Ovary (tissue), 9 donors: ENCODE data around the gene KDM2B. TPM values are rescaled to one million over a fixed set of nuclear protein-coding genes. Genes with fewer than 3 reads are reported as not detected.

Experiments
- DNase-seq, 5 donors: peaks; one replicate each; pipeline ENCODE4 v3.0.0-alpha.2; 2019 to 2020
- H3K27ac ChIP-seq, 2 donors: fragments of 200-600 bp; one replicate each; pipeline versions ENCODE4 v1.5.1 to v1.8.0; 2019 to 2022
- H3K27me3 ChIP-seq: fragments of 200-600 bp; one replicate; pipeline ENCODE4 v1.8.0; 2022
- H3K36me3 ChIP-seq: fragments of 200-600 bp; sonication (generic); one replicate; pipeline ENCODE4 v1.5.1; 2019
- H3K4me1 ChIP-seq: one replicate; pipeline ENCODE4 v1.8.1; 2013; ENCODE audit warnings: mild to moderate bottlenecking, moderate library complexity; ENCODE audit not compliant: insufficient read depth
- H3K4me3 ChIP-seq: fragments of 200-600 bp; sonication (generic); one replicate; pipeline ENCODE4 v1.5.1; 2017
- H3K9me3 ChIP-seq, 2 donors: fragments of 200-600 bp in 1 of 2; sonication (generic) in 1 of 2; one replicate each; pipeline versions ENCODE4 v1.5.1 to v1.8.1; 2013 to 2019; ENCODE audit warnings: mild to moderate bottlenecking in 1 of 2, moderate library complexity in 1 of 2
- CTCF ChIP-seq, 3 donors: fragments of 450-650 bp in 2 of 3; fragments of 200-600 bp in 1 of 3; IDR thresholded peaks; one replicate each; pipeline versions ENCODE4 v1.5.1 to v1.8.0; 2016 to 2022; ENCODE audit warnings: antibody characterized with exemption in 3 of 3, mild to moderate bottlenecking in 1 of 3
- EP300 ChIP-seq: sonication (generic); formaldehyde crosslinking; IDR thresholded peaks from one replicate; pipeline ENCODE4 v1.6.1; 2017; ENCODE audit warnings: antibody characterized with exemption
- POLR2A ChIP-seq: fragments of 450-650 bp; IDR thresholded peaks from one replicate; pipeline ENCODE4 v1.6.1; 2017; ENCODE audit warnings: antibody characterized with exemption, mild to moderate bottlenecking, moderate library complexity
- WGBS, 3 donors: extraction: QIAGEN DNeasy Blood & Tissue Kit in 1 of 3; methylation state at CpG; one replicate each; pipeline versions ENCODE4 v1.1.5 to v1.1.7; 2013 to 2017; 5-methylcytosine and 5-hydroxymethylcytosine counted together
- intact Hi-C, 4 donors: fragments of 100-400 bp; cut with DNase I; formaldehyde crosslinking; loops; one replicate each; pipeline versions ENCODE4 v1.11.0 to v1.15.1; 2022 to 2023
- polyA plus RNA-seq, 2 donors: library from polyadenylated mRNA; stranded (reverse); fragments of 200-250 nt in 1 of 2; fragments of 350-450 nt in 1 of 2; fragmentation: Illumina TruSeq in 1 of 2; extraction: RNeasy Lipid Tissue Mini Kit (QIAGEN cat#74804) in 1 of 2; gene quantifications; one replicate each; pipeline ENCODE4 v1.2.3, GENCODE V29; 2013 to 2014
- total RNA-seq, 7 donors: library from RNA; depleted of rRNA in 2 of 7; stranded (reverse); fragments of >200 nt in 2 of 7; fragmentation: NEBNext Ultra II Directional in 3 of 7; extraction: Animal tissue kit (Norgen Biotek cat#: 25700) in 3 of 7; gene quantifications; one replicate each; pipeline versions ENCODE4 v1.1.0 to v1.2.4, GENCODE V29; 2016 to 2023
- donor health status: DM: no; HTN: no; CAD: no; lungs with moderate emphysema.
- donor health status: DM: no; HTN: no; CAD: no.
- donor health status: Bipolar disorder and iron deficiency.
- donor health status: DM: yes; HTN: yes; CAD: no.
- donor health status: DM: no; HTN: no; CAD: no.
- donor health status: DM: yes; HTN: yes; CAD: no.

The KDM2B gene
- total and polyA plus RNA-seq, 9 donors, result 13.2 to 33.6 (median 23.4) TPM

GRCh38 chr12:121549075-121549474 is 31.7 kb downstream of the KDM2B start:
- Histone ChIP-seq H3K36me3 (no peaks in the 10 kb centered on the region), H3K27me3 (no peaks in the 10 kb centered on the region), H3K4me3 (no peak overlapping the region), H3K4me1 (no peaks in the 10 kb centered on the region), H3K9me3 (no peaks in the 10 kb centered on the region), H3K27ac (no peak overlapping the region)
- WGBS, 3 donors, result 92 to 96% (median 92%) methylated on average over 7 of the region's 7 CpGs
- intact Hi-C loops, result no loop called here
- no peak for DNase-seq
- TF ChIP-seq EP300 (no peak), POLR2A (no peak), CTCF (IDR thresholded peaks at IDR 0.05) (no peak)

- Histone ChIP-seq H3K27ac (no peak overlapping the region), H3K36me3 (no peaks in the 10 kb centered on the region), H3K9me3 (no peaks in the 10 kb centered on the region), H3K27me3 (no peaks in the 10 kb centered on the region), H3K4me1 (no peaks in the 10 kb centered on the region), H3K4me3 (no peak overlapping the region)
- WGBS, 3 donors, result 92 to 95% (median 94%) methylated on average over 6 of the region's 6 CpGs
- DNase-seq, result no peak
- intact Hi-C loops, result no loop called here
- no peak for TF ChIP-seq EP300
- no peak for TF ChIP-seq POLR2A
- TF ChIP-seq CTCF (IDR thresholded peaks at IDR 0.05), result no peak
Measured at GRCh38 chr12:121545480-121545879, 35.3 kb downstream of the KDM2B start.

GRCh38 chr12:121543786-121544185 is 37.0 kb downstream of the KDM2B start:
- TF ChIP-seq POLR2A (no peak), CTCF (IDR thresholded peaks at IDR 0.05) (no peak), EP300 (no peak)
- H3K4me3 ChIP-seq, result no peak overlapping the region
- WGBS, 3 donors, result 86 to 92% (median 88%) methylated on average over 8 of the region's 8 CpGs

GRCh38 chr12:121539908-121540307 is 40.9 kb downstream of the KDM2B start:
- Histone ChIP-seq H3K27ac (no peak overlapping the region), H3K27me3 (no peaks in the 10 kb centered on the region), H3K9me3 (no peaks in the 10 kb centered on the region), H3K36me3 (no peaks in the 10 kb centered on the region), H3K4me1 (peaks cover 5% of the 10 kb centered on the region), H3K4me3 (no peak overlapping the region)
- intact Hi-C loops, result loop anchor here in 2 of 4 donors (2.0 to 10.0 kb wide), 2 partner anchors 39 to 85 kb away; partner anchors contain the start of gene ORAI1 (in 1 of the 2)
- DNase-seq, result no peak
- 92 to 96% (median 94%) methylated on average over 6 of the region's 6 CpGs for WGBS, 3 donors
- no peak for TF ChIP-seq CTCF (IDR thresholded peaks at IDR 0.05)
- no peak for TF ChIP-seq EP300
- no peak for TF ChIP-seq POLR2A

More at GRCh38 chr12:121543786-121544185, 37.0 kb downstream of the KDM2B start:
- no peaks in the 10 kb centered on the region for H3K9me3 ChIP-seq
- H3K36me3 ChIP-seq, result no peaks in the 10 kb centered on the region
- intact Hi-C loops, result no loop called here
- no peaks in the 10 kb centered on the region for H3K27me3 ChIP-seq
- DNase-seq, result no peak
- no peak overlapping the region for H3K27ac ChIP-seq
- H3K4me1 ChIP-seq, result no peaks in the 10 kb centered on the region
